Activated T-helper 1 cell treated with anti-CD3 and anti-CD28 coated beads, Interleukin-2, amount 50 U/mL, for 16 hours (primary cell): ENCODE measurements around the gene ZNF318.
"Not testable (repeated sequence)": the region's sequence is repeated elsewhere in the genome, so short reads cannot be mapped to it uniquely, and the experiment has no call there.

Source experiments
- DNase-seq, 2 donors: peaks; one replicate each; pipeline ENCODE4 v3.0.0-alpha.2; 2020; ENCODE audit warnings: low read depth in 1 of 2, low spot score in 1 of 2

Gene ZNF318

GRCh38 chr6:43383021-43383667 is 13.7 kb upstream of the ZNF318 start:
- no peak for DNase-seq

- not testable (repeated sequence) for DNase-seq
Observed at GRCh38 chr6:43380858-43381257, 11.4 kb upstream of the ZNF318 start.

GRCh38 chr6:43378631-43379030 is 9.2 kb upstream of the ZNF318 start:
- DNase-seq = no peak

GRCh38 chr6:43377710-43378229 is 8.3 kb upstream of the ZNF318 start:
- DNase-seq = no peak

- DNase-seq = no peak
Observed at GRCh38 chr6:43376551-43376981, 7.1 kb upstream of the ZNF318 start.

- DNase-seq = no peak
Observed at GRCh38 chr6:43375693-43376092, 6.2 kb upstream of the ZNF318 start.

- DNase-seq = no peak
Observed at GRCh38 chr6:43373252-43373875, 3.9 kb upstream of the ZNF318 start.

- DNase-seq = not testable (repeated sequence)
Observed at GRCh38 chr6:43370003-43370580, 645 bp upstream of the ZNF318 start.

- DNase-seq = no peak
Observed at GRCh38 chr6:43368259-43369160, 937 bp downstream of the ZNF318 start.

- DNase-seq = no peak
Observed at GRCh38 chr6:43367245-43367984, 2.0 kb downstream of the ZNF318 start.

- DNase-seq = no peak
Observed at GRCh38 chr6:43361269-43361668, 8.2 kb downstream of the ZNF318 start.

GRCh38 chr6:43359831-43360230 is 9.6 kb downstream of the ZNF318 start:
- DNase-seq = no peak

GRCh38 chr6:43359381-43359780 is 10.1 kb downstream of the ZNF318 start:
- DNase-seq = no peak

GRCh38 chr6:43355862-43356590 is 13.4 kb downstream of the ZNF318 start:
- DNase-seq = no peak

GRCh38 chr6:43351951-43352350 is 17.5 kb downstream of the ZNF318 start:
- not testable (repeated sequence) for DNase-seq

GRCh38 chr6:43347444-43347843 is 22.0 kb downstream of the ZNF318 start:
- no peak for DNase-seq

- no peak for DNase-seq
Observed at GRCh38 chr6:43347021-43347420, 22.4 kb downstream of the ZNF318 start.

- DNase-seq = not testable (repeated sequence)
Observed at GRCh38 chr6:43346243-43346642, 23.2 kb downstream of the ZNF318 start.

GRCh38 chr6:43339168-43339567 is 30.3 kb downstream of the ZNF318 start:
- no peak for DNase-seq

GRCh38 chr6:43338243-43338642 is 31.2 kb downstream of the ZNF318 start:
- DNase-seq = no peak
